Measurements from ENCODE around the gene MMEL1.

MMEL1 gene

GRCh38 chr1:2612591-2613365 lies 20.0 kb downstream of the MMEL1 start:
- DNase-seq, result peak; percentile 3
- H3K4me1 Mint-ChIP-seq, result peaks cover 3% of the 10 kb centered on the region
- TF ChIP-seq CTCF (IDR thresholded peaks at IDR 0.05), result no peak
- no peaks in the 10 kb centered on the region for H3K36me3 Mint-ChIP-seq (ENCODE audit: low read depth)
- H3K27me3 Mint-ChIP-seq (ENCODE audit: low read depth, poor library complexity), result peaks cover 27% of the 10 kb centered on the region
- H3K27ac Mint-ChIP-seq, result no peak overlapping the region
- peaks cover 44% of the 10 kb centered on the region for H3K9me3 Mint-ChIP-seq
- H3K4me3 Mint-ChIP-seq, result no peak overlapping the region

- Mint-ChIP-seq H3K4me1 (no peaks in the 10 kb centered on the region), H3K9me3 (peaks cover 39% of the 10 kb centered on the region), H3K27me3 (ENCODE audit: low read depth, poor library complexity) (peaks cover 25% of the 10 kb centered on the region), H3K4me3 (no peak overlapping the region), H3K36me3 (ENCODE audit: low read depth) (no peaks in the 10 kb centered on the region), H3K27ac (no peak overlapping the region)
- no peak for DNase-seq
- no peak for TF ChIP-seq CTCF (IDR thresholded peaks at IDR 0.05)
These were observed 21.0 kb downstream of the MMEL1 start for GRCh38 chr1:2611621-2612437.

- peaks cover 18% of the 10 kb centered on the region for H3K27me3 Mint-ChIP-seq (ENCODE audit: low read depth, poor library complexity)
- peaks cover 31% of the 10 kb centered on the region for H3K9me3 Mint-ChIP-seq
- H3K4me1 Mint-ChIP-seq, result no peaks in the 10 kb centered on the region
- no peaks in the 10 kb centered on the region for H3K36me3 Mint-ChIP-seq (ENCODE audit: low read depth)
- no peak overlapping the region for H3K27ac Mint-ChIP-seq
- H3K4me3 Mint-ChIP-seq, result no peak overlapping the region
- DNase-seq, result peak; percentile 86
- TF ChIP-seq CTCF (IDR thresholded peaks at IDR 0.05), result no peak
These were observed 21.8 kb downstream of the MMEL1 start for GRCh38 chr1:2611031-2611501.

- no peaks in the 10 kb centered on the region for H3K36me3 Mint-ChIP-seq (ENCODE audit: low read depth)
- H3K4me1 Mint-ChIP-seq, result no peaks in the 10 kb centered on the region
- TF ChIP-seq CTCF (IDR thresholded peaks at IDR 0.05), result no peak
- peaks cover 25% of the 10 kb centered on the region for H3K9me3 Mint-ChIP-seq
- no peak overlapping the region for H3K27ac Mint-ChIP-seq
- peaks cover 15% of the 10 kb centered on the region for H3K27me3 Mint-ChIP-seq (ENCODE audit: low read depth, poor library complexity)
- H3K4me3 Mint-ChIP-seq, result no peak overlapping the region
- DNase-seq, result peak; percentile 2
These were observed 22.5 kb downstream of the MMEL1 start for GRCh38 chr1:2610036-2610959.

- peaks cover 16% of the 10 kb centered on the region for H3K9me3 Mint-ChIP-seq
- H3K4me3 Mint-ChIP-seq, result no peak overlapping the region
- DNase-seq, result peak; percentile 4
- H3K36me3 Mint-ChIP-seq (ENCODE audit: low read depth), result no peaks in the 10 kb centered on the region
- H3K4me1 Mint-ChIP-seq, result no peaks in the 10 kb centered on the region
- H3K27me3 Mint-ChIP-seq (ENCODE audit: low read depth, poor library complexity), result peaks cover 15% of the 10 kb centered on the region
- H3K27ac Mint-ChIP-seq, result no peak overlapping the region
- TF ChIP-seq CTCF (IDR thresholded peaks at IDR 0.05), result no peak
These were observed 23.3 kb downstream of the MMEL1 start for GRCh38 chr1:2609319-2610035.

Measured in nephron progenitor cell (in vitro differentiated cells).